HepG2 (cell line): ENCODE measurements around the gene CD300A. TPM values are rescaled to one million over a fixed set of nuclear protein-coding genes. Genes with fewer than 3 reads are reported as not detected.

Experiments used
- ELF3 ChIP-seq: IDR thresholded peaks from 2 replicates; pipeline ENCODE4 v1.6.1; 2016; ENCODE audit warnings: missing genetic modification reagents, missing compliant biosample characterization
- HOXA9 ChIP-seq: sonication (generic); formaldehyde crosslinking; IDR thresholded peaks from 2 replicates; pipeline ENCODE4 v1.8.1; 2022; ENCODE audit warnings: missing genetic modification reagents, mild to moderate bottlenecking, moderate library complexity, borderline replicate concordance
- PAX8 ChIP-seq: sonication (generic); formaldehyde crosslinking; IDR thresholded peaks from 2 replicates; pipeline ENCODE4 v1.8.0; 2022; ENCODE audit warnings: mild to moderate bottlenecking, missing genetic modification reagents, borderline replicate concordance
- THAP11 ChIP-seq: IDR thresholded peaks from 2 replicates; pipeline ENCODE4 v1.6.1; 2016; ENCODE audit warnings: missing biosample characterization, missing genetic modification reagents
- ZC3H4 ChIP-seq: sonication (generic); formaldehyde crosslinking; IDR thresholded peaks from 2 replicates; pipeline ENCODE4 v1.4.0; 2020; ENCODE audit warnings: missing genetic modification reagents, borderline replicate concordance
- ZNF775 ChIP-seq: sonication (generic); formaldehyde crosslinking; IDR thresholded peaks from 2 replicates; pipeline ENCODE4 v1.4.0; 2020; ENCODE audit warnings: missing genetic modification reagents, mild to moderate bottlenecking, moderate library complexity, borderline replicate concordance
- ZNF839 ChIP-seq: sonication (generic); formaldehyde crosslinking; IDR thresholded peaks from 2 replicates; pipeline ENCODE4 v1.4.0; 2020; ENCODE audit warnings: missing genetic modification reagents, mild to moderate bottlenecking, borderline replicate concordance
- polyA plus RNA-seq, 8 experiments: library from polyadenylated mRNA; depleted of rRNA in 3 of 8; stranded (reverse) in 7 of 8; unstranded in 1 of 8; fragments of >200 nt; fragmentation: Illumina TruSeq in 4 of 8; extraction: Trizol in 4 of 8; gene quantifications; 2 replicates each; pipeline versions ENCODE4 v1.2.1 to v1.2.3, GENCODE V29; 2011 to 2016; ENCODE audit warnings: low read depth in 4 of 8, missing spikeins in 1 of 8, mixed read lengths in 1 of 8; ENCODE audit not compliant: insufficient read depth in 1 of 8
- total RNA-seq, 5 experiments: library from RNA; depleted of rRNA; stranded (reverse); fragments of >200 nt; fragmentation: Illumina TruSeq; extraction: Trizol; gene quantifications; 2 replicates each; pipeline ENCODE4 v1.2.3, GENCODE V29; 2016; ENCODE audit warnings: low read depth in 1 of 5
- TF ChIP-seq, protein P1 (sequence below): IDR thresholded peaks from 2 replicates; pipeline ENCODE4 v1.6.1; 2016; ENCODE audit warnings: mild to moderate bottlenecking
- TF ChIP-seq, protein P2 (sequence below): sonication (generic); formaldehyde crosslinking; IDR thresholded peaks from 2 replicates; pipeline ENCODE4 v1.5.0; 2020; ENCODE audit warnings: mild to moderate bottlenecking, missing genetic modification reagents, borderline replicate concordance
- TF ChIP-seq, protein P3 (sequence below): sonication (generic); formaldehyde crosslinking; IDR thresholded peaks from 2 replicates; pipeline ENCODE4 v1.5.1; 2020; ENCODE audit warnings: mild to moderate bottlenecking, missing genetic modification reagents, moderate library complexity
- TF ChIP-seq, protein P4 (sequence below): sonication (generic); formaldehyde crosslinking; IDR thresholded peaks from 2 replicates; pipeline ENCODE4 v1.9.0; 2021; ENCODE audit warnings: missing genetic modification reagents, mild to moderate bottlenecking, borderline replicate concordance
- TF ChIP-seq, protein P5 (sequence below): IDR thresholded peaks from 2 replicates; pipeline ENCODE4 v1.4.0; 2020; ENCODE audit warnings: mild to moderate bottlenecking, missing genetic modification reagents

Gene CD300A
- total and polyA plus RNA-seq, 2 of the 13 experiments (the other 11 are each of a cell fraction or from before 2014, with no cell fraction given), result not detected

DNA sequence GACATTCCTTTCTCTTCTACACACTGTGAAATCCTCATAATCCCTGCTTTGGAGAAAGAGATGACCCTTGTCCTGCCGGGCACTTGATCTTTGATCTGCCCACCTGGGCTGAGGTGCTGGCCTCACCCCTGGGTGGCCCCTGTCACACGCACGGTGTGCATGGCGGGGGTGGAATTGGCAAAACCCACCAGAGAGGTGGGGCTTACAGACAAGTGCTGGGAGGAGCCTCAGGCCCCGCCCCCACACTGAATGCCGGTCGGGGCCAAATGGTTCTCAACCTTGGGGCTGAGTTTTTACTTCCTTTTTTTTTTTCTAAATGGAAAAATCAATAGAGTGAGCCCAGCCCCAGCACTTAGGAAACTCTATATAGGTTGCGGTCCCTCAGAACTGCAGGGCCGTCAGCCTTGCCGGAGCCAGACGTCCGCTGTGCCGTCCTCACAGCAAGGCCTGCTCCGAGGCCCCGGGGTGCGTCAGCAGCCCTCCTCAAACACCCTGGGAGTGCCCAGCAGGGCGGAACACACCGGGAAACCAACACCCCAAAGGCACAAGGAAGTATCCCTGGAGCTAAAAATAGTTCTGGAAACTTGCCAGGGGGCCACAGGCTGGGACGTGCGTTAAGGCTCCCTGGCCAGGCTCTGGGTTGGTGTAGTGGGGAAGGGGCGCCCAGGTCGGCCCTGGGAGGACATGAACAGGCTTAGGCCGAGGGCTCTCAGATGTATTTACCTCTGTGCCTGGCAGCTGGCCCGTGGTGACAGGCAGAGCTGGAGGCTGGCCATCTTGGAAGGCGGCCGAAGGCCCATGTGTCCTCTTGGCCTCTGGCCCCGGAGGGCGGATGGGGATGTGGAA is 23.5 kb upstream of the CD300A start (continued):
- TF ChIP-seq, protein P1, sequence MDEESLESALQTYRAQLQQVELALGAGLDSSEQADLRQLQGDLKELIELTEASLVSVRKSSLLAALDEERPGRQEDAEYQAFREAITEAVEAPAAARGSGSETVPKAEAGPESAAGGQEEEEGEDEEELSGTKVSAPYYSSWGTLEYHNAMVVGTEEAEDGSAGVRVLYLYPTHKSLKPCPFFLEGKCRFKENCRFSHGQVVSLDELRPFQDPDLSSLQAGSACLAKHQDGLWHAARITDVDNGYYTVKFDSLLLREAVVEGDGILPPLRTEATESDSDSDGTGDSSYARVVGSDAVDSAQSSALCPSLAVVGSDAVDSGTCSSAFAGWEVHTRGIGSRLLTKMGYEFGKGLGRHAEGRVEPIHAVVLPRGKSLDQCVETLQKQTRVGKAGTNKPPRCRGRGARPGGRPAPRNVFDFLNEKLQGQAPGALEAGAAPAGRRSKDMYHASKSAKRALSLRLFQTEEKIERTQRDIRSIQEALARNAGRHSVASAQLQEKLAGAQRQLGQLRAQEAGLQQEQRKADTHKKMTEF (CRISPR knock-in tag), result peak; percentile 99
- TF ChIP-seq, protein P2, sequence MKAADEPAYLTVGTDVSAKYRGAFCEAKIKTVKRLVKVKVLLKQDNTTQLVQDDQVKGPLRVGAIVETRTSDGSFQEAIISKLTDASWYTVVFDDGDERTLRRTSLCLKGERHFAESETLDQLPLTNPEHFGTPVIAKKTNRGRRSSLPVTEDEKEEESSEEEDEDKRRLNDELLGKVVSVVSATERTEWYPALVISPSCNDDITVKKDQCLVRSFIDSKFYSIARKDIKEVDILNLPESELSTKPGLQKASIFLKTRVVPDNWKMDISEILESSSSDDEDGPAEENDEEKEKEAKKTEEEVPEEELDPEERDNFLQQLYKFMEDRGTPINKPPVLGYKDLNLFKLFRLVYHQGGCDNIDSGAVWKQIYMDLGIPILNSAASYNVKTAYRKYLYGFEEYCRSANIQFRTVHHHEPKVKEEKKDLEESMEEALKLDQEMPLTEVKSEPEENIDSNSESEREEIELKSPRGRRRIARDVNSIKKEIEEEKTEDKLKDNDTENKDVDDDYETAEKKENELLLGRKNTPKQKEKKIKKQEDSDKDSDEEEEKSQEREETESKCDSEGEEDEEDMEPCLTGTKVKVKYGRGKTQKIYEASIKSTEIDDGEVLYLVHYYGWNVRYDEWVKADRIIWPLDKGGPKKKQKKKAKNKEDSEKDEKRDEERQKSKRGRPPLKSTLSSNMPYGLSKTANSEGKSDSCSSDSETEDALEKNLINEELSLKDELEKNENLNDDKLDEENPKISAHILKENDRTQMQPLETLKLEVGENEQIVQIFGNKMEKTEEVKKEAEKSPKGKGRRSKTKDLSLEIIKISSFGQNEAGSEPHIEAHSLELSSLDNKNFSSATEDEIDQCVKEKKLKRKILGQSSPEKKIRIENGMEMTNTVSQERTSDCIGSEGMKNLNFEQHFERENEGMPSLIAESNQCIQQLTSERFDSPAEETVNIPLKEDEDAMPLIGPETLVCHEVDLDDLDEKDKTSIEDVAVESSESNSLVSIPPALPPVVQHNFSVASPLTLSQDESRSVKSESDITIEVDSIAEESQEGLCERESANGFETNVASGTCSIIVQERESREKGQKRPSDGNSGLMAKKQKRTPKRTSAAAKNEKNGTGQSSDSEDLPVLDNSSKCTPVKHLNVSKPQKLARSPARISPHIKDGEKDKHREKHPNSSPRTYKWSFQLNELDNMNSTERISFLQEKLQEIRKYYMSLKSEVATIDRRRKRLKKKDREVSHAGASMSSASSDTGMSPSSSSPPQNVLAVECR (CRISPR knock-in tag), result peak; percentile 90; the same call in 1 of the 2 replicates
- peak; percentile 91 for TF ChIP-seq ELF3 (CRISPR knock-in tag)
- TF ChIP-seq, protein P3, sequence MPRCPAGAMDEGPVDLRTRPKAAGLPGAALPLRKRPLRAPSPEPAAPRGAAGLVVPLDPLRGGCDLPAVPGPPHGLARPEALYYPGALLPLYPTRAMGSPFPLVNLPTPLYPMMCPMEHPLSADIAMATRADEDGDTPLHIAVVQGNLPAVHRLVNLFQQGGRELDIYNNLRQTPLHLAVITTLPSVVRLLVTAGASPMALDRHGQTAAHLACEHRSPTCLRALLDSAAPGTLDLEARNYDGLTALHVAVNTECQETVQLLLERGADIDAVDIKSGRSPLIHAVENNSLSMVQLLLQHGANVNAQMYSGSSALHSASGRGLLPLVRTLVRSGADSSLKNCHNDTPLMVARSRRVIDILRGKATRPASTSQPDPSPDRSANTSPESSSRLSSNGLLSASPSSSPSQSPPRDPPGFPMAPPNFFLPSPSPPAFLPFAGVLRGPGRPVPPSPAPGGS (CRISPR knock-in tag), result peak; percentile 71
- peak; percentile 93; the same call in 1 of the 2 replicates for TF ChIP-seq PAX8 (CRISPR knock-in tag)
- no peak for TF ChIP-seq HOXA9
- no peak; the same call in 1 of the 2 replicates for TF ChIP-seq ZNF839
- TF ChIP-seq ZC3H4 (CRISPR knock-in tag), result peak; percentile 12; the same call in 1 of the 2 replicates
- TF ChIP-seq, protein P4, sequence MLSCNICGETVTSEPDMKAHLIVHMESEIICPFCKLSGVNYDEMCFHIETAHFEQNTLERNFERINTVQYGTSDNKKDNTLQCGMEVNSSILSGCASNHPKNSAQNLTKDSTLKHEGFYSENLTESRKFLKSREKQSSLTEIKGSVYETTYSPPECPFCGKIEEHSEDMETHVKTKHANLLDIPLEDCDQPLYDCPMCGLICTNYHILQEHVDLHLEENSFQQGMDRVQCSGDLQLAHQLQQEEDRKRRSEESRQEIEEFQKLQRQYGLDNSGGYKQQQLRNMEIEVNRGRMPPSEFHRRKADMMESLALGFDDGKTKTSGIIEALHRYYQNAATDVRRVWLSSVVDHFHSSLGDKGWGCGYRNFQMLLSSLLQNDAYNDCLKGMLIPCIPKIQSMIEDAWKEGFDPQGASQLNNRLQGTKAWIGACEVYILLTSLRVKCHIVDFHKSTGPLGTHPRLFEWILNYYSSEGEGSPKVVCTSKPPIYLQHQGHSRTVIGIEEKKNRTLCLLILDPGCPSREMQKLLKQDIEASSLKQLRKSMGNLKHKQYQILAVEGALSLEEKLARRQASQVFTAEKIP (CRISPR knock-in tag), result no peak
- TF ChIP-seq, protein P5, sequence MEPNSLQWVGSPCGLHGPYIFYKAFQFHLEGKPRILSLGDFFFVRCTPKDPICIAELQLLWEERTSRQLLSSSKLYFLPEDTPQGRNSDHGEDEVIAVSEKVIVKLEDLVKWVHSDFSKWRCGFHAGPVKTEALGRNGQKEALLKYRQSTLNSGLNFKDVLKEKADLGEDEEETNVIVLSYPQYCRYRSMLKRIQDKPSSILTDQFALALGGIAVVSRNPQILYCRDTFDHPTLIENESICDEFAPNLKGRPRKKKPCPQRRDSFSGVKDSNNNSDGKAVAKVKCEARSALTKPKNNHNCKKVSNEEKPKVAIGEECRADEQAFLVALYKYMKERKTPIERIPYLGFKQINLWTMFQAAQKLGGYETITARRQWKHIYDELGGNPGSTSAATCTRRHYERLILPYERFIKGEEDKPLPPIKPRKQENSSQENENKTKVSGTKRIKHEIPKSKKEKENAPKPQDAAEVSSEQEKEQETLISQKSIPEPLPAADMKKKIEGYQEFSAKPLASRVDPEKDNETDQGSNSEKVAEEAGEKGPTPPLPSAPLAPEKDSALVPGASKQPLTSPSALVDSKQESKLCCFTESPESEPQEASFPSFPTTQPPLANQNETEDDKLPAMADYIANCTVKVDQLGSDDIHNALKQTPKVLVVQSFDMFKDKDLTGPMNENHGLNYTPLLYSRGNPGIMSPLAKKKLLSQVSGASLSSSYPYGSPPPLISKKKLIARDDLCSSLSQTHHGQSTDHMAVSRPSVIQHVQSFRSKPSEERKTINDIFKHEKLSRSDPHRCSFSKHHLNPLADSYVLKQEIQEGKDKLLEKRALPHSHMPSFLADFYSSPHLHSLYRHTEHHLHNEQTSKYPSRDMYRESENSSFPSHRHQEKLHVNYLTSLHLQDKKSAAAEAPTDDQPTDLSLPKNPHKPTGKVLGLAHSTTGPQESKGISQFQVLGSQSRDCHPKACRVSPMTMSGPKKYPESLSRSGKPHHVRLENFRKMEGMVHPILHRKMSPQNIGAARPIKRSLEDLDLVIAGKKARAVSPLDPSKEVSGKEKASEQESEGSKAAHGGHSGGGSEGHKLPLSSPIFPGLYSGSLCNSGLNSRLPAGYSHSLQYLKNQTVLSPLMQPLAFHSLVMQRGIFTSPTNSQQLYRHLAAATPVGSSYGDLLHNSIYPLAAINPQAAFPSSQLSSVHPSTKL, result peak; percentile 98
- TF ChIP-seq THAP11 (CRISPR knock-in tag), result peak; percentile 82
- peak; percentile 53; the same call in 1 of the 2 replicates for TF ChIP-seq ZNF775
